ENCODE measurements around the gene RUNX1.

- no peak for TF ChIP-seq CTCF (IDR thresholded peaks at IDR 0.05)
- TF ChIP-seq ZFX (IDR thresholded peaks at IDR 0.05; ENCODE audit: borderline replicate concordance): no peak
These were observed 11.7 kb downstream of the RUNX1 start for GRCh38 chr21:35037384-35037765.

Data from 22Rv1 (cell line).